GM19328 (cell line): Measurements from ENCODE around the gene ADK.
A peak's percentile ranks its signal among the peaks of the same experiment; 100 is the strongest.
"Not testable (repeated sequence)": the region's sequence is repeated elsewhere in the genome, so short reads cannot be mapped to it uniquely, and the experiment has no call there.

Experiments used
- ATAC-seq: cut with Tn5 transposase; IDR thresholded peaks from one replicate; pipeline ENCODE4 v1.9.1; 2021; ENCODE audit warnings: mild to moderate bottlenecking, moderate library complexity; ENCODE audit not compliant: unreplicated experiment

ADK gene

DNA sequence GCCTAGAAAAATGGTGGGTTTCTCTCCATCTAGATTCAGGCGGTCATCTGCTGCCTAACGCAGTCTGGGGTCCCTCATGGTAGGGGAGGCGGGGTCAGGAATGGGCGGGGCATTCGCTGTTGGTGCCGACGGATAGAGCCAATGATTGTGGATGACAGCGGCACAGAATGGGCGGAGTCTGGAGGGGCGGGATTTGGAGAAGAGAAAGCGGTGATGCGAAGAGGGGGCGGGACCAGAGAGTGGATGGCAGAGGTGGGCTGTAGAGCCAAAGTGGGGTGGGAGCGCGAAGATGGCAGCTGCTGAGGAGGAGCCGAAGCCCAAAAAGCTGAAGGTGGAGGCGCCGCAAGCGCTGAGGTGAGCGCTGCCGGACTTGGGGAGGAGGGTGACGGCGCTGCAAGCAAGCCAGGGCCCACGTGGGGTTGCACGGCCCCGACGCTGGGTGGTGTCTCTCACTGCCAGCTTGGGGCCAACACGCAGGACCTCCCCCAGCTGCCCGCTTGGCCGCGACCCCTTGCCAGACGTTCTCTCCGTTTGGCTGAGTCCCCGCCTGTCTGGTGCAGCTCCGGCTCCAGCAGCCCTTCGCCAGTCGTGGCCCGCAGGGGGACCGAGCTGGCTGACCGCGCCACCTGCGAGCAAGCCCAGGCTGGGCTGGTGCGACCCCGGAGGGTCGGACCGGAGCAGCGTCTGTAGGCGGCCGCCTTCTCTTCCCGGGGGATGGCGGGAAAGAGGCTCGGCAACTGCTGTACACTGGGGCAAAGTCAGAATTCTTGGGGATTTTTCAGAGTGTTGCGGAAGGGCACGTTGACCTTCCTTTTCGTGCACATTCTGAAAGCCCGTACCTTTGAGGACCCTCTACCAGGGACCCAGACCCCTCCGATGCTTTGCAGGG, at the start of gene ADK:
TSS of gene ADK (plus strand) at position 232 of the 889 bp plus-strand sequence. CDS start at position 290, 58 bp downstream.
- peak; percentile 78 for ATAC-seq

DNA sequence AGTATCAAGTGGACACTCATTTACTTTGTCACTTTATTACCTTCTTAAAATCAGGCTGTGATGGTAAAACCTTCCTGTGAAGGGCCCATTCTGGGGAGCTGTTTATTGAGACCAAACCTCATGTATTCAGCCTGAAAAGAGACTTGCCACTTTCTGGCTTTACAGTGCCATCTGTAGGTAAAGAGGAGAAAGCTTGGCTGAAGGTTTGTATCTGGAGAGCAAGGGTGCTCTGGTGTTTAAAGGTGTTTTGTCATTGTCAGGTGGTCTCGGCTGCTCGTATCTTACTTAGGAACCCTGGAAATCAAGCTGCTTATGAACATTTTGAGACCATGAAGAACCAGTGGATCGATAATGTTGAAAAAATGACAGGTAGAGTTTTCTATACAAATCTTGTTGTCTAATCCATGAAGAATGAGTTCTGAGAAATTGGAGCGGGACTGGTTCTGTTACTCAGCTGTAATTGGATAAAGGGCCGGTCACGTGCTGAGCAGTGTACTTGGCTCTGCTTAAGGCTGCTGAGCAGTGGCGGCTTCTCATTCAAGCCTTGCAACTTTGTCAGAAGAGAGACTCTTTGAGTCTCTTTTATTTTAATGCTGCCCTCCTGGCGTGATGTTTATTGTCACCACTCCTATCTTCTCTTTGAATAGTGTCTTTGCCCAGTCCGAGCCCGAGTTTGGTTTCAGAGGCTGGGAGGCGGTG, 47.3 kb upstream of the ADK start:
- ATAC-seq: no peak

DNA sequence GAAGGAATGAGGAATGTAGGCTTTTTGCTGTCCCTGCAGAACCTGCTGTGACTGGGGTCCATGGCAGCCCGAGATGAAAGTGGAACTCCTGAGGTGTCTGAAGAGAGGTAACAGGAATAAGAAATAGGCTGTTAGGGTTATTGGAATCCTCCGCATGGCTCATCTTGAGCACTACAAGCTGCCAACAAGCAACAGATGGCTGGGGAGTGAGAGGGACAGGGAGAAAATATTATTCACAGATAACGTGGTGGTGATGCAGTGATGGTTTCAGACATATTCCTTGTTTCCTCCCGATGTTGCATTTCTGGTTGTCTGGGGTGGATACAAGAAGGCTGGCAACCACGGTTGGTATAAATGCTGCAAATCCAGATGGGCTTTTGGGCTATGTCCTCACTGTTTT, 46.5 kb upstream of the ADK start:
- ATAC-seq: no peak

DNA sequence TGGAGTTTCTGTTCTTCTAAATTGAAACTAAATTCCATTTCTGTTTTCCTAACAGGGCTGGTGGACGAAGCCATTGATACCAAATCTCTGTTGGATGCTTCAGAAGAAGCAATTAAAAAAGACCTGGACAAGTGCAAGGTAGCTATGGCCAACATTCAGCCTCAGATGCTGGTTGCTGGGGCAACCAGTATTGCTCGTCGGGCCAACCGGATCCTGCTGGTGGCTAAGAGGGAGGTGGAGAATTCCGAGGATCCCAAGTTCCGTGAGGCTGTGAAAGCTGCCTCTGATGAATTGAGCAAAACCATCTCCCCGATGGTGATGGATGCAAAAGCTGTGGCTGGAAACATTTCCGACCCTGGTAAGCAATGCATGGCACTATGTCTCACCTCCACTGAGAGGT, 46.0 kb upstream of the ADK start:
- no peak for ATAC-seq

DNA sequence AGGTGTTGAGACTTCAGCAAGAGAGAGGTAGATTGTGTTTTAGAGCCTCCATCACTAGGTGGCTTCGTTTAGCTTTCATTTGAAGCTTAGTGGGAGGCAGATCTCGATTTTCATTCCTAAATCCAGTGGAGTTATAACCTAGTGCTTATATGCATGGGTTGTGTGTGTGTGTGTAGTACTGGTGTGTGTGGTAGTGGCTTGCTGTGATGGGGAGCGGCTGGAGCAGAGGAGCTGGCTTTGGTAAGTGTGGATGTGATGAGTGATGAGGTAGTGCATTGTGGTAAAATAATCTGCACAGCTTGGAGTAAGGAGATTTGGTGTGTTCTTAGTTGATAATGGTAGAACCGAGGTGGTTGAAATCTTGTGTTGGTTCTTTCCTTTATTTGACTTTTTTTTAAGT, 43.6 kb upstream of the ADK start:
- ATAC-seq: no peak

DNA sequence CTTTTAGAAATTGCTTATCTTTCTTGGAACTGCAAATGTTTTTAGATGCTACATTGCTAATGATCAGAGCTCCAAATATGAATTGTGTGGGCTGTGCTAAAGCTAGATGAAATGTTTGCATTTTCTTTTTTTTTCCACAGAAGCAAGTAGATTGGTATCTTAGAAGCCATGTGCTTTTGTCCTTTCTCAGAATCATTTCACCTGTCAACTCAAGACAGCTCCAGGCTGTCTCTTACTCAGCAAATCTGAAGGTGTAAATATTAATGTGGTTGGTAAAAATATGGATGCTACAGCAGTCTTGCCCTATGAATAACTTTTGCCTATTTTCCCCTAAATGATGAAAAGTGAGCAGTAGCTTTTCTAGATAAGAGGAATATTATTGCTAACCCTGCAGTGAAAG, 41.6 kb upstream of the ADK start:
- no peak for ATAC-seq

DNA sequence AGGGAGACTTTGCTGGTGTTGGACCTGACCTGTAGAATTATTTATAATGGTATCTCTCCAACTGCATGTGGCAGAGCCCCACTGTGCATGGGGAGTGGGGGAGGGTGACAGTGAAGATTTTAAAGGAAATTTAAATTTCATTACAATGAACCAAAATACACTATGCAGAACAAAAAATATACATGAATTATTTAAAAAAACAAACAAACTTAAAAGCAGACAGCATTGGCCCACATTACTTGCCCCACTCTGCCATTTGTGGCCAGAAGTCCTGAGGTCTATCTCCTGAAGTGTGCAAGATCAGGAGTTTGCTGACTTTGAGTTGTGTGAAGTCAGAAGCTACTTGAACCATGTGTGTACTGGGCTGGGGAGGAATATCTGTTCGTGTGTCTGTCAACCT, 40.9 kb upstream of the ADK start:
- no peak for ATAC-seq

DNA sequence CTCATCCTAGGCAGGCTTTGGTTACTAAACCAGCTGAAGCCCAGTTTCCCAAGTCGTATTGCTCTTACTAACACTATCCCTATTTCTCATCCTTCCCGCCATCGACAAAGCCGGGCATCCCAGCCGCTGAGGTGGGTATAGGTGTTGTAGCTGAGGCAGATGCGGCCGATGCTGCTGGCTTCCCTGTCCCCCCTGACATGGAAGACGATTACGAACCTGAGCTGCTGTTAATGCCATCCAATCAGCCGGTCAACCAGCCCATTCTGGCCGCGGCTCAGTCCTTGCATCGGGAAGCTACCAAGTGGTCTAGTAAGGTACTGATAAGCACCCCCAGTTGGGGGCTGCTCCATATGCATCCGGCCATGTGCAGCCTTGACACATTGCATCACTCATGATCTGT, 39.2 kb upstream of the ADK start:
- ATAC-seq: no peak

DNA sequence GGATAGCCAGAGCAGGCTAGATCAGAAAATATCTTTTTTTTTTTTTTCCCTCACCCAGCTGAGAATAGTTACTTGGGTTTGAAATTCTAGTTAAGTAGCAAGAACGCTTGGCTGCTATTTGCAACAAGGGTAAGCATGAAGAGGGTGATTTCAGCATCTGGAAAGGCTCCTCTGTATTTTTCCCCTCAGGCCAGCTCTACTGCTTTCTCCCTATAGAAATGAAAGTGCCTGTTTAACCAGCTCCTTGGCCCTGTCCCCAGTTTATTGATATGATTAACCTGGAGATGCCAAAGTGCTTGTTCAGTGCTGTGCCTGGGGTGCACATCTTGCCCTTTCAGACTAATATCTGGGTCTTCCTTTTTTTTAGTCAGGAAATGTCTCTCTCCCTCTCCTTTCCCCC, 37.5 kb upstream of the ADK start:
- no peak for ATAC-seq

DNA sequence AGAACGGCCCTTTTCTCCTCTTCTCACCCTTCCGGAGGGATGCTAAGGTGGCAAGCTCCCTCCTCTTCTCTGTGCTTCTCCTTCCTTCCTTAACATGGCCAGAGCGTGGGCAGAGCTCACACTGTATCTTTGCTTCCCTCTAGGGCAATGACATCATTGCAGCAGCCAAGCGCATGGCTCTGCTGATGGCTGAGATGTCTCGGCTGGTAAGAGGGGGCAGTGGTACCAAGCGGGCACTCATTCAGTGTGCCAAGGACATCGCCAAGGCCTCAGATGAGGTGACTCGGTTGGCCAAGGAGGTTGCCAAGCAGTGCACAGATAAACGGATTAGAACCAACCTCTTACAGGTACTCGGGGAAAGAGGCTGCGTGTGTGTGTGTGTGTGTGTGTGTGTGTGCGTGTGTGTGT, 37.0 kb upstream of the ADK start:
- no peak for ATAC-seq

DNA sequence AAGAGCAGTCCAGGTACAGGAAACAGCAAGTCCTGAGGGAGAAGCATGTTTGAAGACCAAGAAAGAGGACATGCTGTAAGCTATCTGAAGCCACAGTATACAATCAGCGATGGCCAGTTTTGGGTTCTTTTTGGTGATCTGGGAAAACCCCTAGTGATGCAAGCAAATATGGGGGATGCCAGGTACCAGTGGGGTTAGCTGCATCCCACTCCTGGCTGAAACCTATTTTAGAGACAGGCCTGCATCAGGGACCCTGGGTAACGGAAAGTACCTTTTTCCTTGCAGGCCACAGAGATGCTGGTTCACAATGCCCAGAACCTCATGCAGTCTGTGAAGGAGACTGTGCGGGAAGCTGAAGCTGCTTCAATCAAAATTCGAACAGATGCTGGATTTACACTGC, 33.3 kb upstream of the ADK start:
- no peak for ATAC-seq

DNA sequence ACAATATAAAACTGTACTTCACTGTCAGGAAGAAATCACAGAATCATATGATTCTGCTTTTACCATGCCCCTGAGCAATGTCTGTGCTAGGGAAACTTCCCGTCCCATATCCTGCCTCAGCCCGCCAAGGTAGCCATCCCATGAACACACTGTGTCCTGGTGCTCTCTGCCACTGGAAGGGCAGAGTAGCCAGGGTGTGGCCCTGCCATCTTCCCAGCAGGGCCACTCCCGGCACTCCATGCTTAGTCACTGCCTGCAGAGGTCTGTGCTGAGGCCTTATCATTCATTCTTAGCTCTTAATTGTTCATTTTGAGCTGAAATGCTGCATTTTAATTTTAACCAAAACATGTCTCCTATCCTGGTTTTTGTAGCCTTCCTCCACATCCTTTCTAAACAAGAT, 32.2 kb upstream of the ADK start:
- no peak for ATAC-seq

DNA sequence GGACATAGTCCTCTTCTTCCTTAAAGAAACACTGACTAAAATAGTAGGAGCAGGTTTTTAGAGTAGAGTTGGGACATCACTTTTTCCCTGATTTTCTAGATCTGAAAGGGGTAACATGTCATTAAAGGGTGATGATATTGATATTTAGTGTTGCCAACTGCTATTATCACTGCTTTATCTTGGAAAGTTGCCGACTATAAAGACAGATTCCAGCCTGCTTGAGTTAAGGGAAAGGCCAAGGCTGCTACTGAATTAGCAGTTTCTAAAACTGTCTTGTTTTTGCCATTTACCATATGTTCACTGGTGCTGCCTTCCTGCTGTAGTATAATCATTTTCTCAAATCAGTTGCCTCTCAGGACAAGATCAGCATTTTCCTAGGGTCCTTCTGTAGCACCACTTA, 30.1 kb upstream of the ADK start:
- ATAC-seq: no peak

DNA sequence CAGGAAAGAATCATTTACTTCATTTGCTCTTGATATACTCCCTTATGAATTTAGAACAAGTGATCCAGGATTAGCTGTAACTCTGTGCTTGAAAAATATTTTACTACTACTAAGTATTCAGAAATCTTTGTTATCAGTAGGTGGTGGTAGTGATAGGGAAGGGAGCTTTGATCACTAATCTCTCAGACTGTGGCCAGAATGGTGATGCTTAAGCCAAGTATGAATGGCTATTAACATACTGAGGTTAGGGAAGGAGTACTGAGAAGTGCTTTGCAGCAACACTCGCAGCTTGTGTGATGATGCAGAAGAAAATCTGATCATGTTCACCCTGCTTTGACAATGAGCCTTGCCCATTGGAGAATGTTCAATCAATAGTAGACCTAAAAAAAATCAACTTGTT, 29.7 kb upstream of the ADK start:
- ATAC-seq: no peak

DNA sequence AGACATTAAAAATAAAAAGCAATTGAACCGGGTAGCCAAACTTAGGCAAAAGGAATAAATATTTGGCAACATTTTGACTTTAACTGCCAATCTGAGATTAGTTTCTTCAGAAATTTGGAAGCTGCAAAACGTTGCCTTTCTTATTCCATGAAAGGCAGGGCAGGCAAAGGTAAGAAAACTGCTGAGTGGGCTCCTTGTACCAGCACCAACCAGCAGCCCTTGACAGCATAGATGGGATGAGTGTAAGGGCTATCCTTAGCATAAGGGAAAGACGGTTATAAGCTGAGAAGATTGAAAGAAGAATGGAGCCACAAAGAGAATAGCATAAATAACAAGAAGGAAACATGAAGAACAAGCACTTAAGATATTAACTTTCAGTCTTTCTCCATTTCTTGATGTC, 29.0 kb upstream of the ADK start:
- no peak for ATAC-seq

DNA sequence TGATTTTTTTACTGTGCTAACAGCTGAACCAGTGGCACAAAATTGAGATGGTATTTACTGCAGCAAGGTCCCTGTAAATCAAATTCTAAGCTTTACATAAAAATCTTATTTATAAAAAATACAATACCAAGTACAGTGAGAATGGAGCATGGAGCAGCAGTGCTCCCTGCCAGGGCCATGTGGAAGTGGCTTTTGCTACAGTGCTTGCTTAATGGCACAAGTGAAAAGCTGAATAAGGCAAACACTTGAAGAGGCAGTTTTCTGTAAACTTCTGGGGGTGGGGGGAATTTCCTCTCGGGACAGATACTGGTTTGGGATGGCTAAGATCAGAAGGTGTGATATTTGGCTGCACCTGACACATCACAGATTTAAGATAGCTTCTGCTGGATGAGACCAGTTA, 27.9 kb upstream of the ADK start:
- ATAC-seq: no peak

DNA sequence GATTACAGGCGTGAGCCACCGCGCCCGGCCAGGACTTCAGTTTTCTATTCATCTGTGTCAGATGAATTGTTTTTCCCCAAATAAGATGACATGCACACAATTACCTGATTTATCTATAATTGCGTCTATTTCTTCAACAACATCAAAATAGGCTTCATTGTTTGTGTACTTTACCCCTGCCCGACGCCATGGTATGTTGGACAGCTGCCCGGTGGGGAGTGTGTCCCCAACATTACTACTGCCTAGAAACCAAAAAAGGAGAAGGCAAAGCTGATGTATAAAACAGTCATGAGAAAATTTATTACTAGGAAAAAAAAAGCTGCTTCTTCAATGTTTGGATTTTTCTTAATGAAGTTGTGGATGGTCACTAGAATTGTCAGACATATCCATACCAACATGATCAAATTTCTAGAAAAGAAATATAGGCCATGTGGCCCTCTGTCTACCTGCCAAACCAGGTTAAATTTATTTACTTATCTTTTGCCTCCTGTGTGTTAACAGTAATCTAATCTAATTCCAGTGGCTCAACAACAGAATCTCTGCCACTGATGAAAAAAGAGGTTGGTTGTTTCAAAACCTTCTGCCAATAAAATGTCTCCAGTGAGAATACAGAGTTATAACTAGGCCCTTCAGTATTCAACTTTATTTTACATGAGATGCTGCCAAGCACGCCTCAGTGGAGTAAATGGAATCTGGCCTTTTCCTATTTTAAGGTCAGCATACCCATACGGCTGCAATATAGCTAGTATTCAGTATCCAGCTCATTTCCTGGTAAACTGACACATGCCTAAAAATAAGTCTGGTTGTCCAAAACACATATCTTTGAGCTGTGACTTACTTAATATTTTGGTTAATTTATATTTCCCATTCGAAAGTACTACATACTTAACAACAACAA, 16.8 kb upstream of the ADK start:
- no peak for ATAC-seq

DNA sequence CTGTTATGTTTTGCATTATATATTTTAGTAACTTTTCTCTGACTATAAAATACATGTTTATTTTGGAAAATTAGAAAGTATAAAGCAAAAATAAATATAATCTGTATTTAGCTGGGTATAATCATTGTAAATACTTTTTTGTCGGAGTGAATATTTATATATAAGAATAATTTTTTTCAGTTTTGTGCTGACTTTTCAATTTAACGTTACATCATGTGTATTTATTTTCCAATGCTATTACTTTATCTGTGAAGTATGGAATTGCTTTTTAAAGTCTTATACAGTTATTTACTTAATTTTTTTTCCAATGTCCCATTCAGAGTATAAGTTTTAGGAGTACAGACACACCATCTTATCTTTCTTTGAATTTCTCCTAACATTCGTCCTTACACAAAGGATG, 15.6 kb upstream of the ADK start:
- ATAC-seq: no peak

DNA sequence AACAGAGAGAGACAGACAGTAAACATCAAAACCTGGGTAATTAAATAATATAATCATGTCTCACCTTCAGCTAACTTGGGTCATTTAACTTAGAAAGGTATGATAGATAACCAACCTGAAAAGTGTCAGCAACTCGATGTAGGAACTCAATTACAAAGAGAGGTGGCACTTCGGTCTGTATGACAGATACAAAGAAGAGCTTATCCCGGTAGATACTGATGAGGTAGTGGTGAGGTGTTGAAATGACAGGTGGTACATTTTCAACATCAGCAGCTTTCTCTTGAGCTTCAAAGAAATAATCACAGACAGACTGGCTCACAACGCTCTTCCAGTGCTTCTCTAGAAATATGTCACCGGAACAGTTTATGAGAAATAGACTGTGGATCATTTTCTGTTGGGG, 13.0 kb upstream of the ADK start:
- no peak for ATAC-seq

DNA sequence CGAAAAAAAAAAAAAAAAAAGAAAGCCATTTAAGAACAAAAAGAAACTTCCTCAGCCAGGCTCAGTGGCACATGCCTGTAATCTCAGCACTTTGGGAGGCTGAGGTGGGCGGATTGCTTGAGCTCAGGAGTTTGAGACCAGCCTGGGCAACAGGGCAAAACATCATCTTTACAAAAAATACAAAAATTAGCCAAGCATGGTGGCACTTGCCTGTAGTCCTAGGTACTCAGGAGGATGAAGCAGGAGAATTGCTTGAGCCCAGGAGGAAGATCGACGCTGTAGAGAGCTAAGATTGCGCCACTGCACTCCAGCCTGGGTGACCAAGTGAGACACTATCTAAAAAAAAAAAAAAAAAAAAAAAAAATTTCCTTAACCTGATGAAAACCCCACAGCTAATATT, 12.4 kb upstream of the ADK start:
- ATAC-seq: not testable (repeated sequence)

DNA sequence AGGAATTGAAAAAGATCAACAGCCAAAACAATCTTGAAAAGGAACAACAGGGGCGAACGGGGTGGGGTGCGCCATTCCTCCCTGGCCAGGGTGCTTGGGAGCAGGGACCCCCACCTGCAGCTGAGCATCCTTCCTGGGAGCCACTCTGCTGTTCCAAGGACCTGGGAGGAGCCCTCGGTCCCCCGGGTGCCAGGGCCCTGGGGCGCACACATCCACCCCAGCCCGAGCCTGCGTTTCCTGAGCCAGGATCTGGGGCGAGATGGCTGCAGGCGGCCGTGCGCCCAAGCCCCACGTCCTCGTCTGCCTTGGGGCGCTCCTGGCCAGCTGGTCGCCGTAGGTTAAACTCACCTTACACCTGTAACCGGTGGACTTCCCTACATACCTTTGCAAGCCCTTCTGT, 11.0 kb upstream of the ADK start:
- ATAC-seq: no peak
